IPS-18c (cell line): ENCODE measurements around the gene TNIP1.

Source experiments
- H3K4me3 ChIP-seq: 2 replicates; pipeline ENCODE4 v1.7.0; 2013; ENCODE audit warnings: low read depth, mild to moderate bottlenecking, low read length, moderate library complexity; ENCODE audit not compliant: insufficient read depth
- H3K9me3 ChIP-seq: one replicate; pipeline ENCODE4 v1.6.1; 2013; ENCODE audit warnings: mild to moderate bottlenecking, low read length, moderate library complexity; ENCODE audit not compliant: control insufficient read depth, insufficient read depth

The TNIP1 gene

GRCh38 chr5:151023651-151024050 is 57.2 kb downstream of the TNIP1 start:
- Histone ChIP-seq H3K4me3 (no peak overlapping the region), H3K9me3 (no peaks in the 10 kb centered on the region)

DNA sequence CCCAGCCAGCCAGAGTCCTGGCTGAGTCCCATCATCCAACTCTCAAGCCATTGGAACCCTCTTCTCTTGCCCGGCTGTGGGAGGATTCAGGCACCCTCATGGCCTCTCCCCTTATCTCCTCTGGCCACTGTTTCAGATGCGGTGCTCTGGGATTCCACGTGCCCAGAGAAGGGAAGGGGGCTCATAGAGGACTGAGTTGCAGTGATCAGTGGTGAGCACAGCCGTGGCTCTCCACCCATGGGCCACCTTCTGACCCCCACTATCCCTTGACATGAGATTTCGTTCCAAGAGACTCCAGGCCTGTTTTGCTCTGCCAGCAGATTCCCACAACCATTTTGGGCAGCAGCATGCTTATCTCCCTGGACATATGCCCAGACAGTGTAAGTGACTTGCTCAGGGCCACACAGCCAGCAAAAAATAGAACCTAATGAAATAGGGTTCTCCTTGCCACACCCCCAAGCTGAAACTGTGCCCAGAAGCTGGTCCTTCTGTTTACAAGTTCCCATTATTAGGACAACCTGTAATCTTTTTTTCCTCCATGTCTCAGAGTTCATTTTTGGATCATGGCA is 57.7 kb downstream of the TNIP1 start:
- H3K9me3 ChIP-seq, result no peaks in the 10 kb centered on the region
- no peak overlapping the region for H3K4me3 ChIP-seq

DNA sequence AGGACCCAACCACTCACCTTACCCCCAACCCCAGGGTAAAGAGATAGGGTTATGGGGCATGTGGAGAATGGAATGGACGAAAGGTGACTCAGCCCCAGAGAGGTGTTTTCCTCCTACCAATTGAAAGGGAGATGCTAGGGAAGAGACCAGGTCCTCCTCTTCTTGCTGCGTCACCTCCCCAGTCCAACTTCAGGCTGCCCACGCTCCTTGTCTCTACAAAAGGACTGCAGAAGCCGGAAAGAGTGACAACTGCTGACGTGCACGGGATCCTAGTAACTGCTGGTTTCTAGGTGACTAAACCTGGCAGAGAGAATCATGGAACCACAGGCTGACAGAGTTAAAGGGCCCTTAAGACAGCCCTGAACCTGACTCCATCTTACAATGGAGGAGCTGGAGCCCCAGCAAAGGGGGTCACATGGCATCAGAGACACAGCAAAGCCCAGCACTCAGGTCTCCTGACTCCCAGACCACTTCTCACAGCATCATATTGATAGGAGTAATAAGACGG is 58.3 kb downstream of the TNIP1 start:
- Histone ChIP-seq H3K4me3 (no peak overlapping the region), H3K9me3 (no peaks in the 10 kb centered on the region)

GRCh38 chr5:151021746-151022145 is 59.1 kb downstream of the TNIP1 start:
- Histone ChIP-seq H3K9me3 (no peaks in the 10 kb centered on the region), H3K4me3 (no peak overlapping the region)

- Histone ChIP-seq H3K9me3 (no peaks in the 10 kb centered on the region), H3K4me3 (peak within 1 kb of the TSS; percentile 81)
Observed at GRCh38 chr5:151020304-151021110, 60.3 kb downstream of the TNIP1 start, which contains the start of gene GPX3. Gene GPX3, plus strand, starts transcription at chr5:151020591. Its CDS starts 64 bp downstream, at chr5:151020655.

GRCh38 chr5:151019331-151019730 is 61.5 kb downstream of the TNIP1 start:
- Histone ChIP-seq H3K9me3 (no peaks in the 10 kb centered on the region), H3K4me3 (no peak overlapping the region)

DNA sequence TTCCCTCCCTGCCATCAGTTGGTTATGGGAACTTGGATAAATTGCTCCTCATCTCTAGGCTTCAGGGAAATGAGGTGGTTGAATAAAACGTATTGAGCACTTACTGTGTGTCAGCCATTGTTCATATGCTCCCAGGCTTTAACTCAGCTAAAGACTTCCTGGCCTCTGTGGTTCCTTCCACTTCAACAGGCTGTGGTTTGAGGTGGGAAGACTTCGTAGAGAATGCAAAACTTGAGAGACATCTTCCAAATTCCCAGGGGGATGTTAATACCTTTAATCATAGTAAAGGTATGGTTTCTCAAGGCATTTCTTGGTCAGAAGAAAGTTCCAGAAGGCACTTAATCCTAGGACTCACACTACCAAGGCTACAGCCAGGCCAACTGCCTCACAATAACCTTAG is 62.0 kb downstream of the TNIP1 start:
- Histone ChIP-seq H3K4me3 (no peak overlapping the region), H3K9me3 (no peaks in the 10 kb centered on the region)

DNA sequence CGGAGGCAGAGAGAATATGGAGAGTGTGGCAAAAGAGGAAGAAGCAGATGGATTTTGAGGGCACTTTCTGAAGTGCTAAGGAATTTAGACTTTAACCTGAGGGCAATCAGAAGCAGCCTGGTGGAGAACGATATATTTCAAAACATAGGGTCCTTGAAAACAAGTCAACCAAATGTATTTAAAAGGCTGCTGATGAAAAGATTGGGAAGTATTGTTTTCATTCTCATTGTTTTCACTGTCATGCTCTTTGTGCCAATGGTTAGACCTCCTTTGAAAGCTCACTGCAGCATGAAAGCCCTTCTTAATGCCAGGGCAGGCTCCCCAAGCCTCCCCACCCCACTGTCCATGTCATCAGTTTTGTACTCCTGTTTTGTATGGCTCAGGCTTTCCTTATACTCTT is 62.9 kb downstream of the TNIP1 start:
- no peak overlapping the region for H3K4me3 ChIP-seq
- no peaks in the 10 kb centered on the region for H3K9me3 ChIP-seq

- no peak overlapping the region for H3K4me3 ChIP-seq
- H3K9me3 ChIP-seq, result no peaks in the 10 kb centered on the region
Observed at GRCh38 chr5:151016700-151017099, 64.1 kb downstream of the TNIP1 start.

DNA sequence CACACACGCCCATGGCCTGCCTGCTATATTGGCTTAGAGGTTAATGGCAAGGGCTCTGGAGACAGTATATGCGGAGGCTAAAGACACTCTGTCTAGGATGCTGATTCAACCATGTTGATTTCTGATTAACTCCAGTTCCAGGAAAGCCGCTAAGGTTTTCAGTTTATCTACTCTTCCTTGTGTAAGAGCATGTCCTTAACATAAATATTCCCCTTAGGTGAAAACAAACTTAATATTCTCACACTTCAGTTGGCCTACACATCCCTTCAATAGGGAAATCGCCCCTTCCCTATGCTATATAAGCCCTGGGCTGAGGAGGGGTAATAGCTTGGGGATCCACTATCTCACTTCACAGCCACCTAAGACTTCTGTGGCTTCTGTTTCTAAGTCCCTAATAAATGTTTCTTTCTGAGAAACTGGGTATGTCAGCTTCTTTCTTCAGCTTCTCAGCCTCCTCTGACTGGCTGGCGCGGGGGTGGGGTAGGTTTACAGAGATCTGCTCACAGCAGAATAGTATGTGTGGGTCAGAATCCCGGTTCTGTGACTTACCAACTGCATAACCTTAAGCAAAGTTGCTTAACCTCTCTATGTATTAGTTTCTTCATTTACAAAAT is 64.8 kb downstream of the TNIP1 start:
- no peak overlapping the region for H3K4me3 ChIP-seq
- no peaks in the 10 kb centered on the region for H3K9me3 ChIP-seq

DNA sequence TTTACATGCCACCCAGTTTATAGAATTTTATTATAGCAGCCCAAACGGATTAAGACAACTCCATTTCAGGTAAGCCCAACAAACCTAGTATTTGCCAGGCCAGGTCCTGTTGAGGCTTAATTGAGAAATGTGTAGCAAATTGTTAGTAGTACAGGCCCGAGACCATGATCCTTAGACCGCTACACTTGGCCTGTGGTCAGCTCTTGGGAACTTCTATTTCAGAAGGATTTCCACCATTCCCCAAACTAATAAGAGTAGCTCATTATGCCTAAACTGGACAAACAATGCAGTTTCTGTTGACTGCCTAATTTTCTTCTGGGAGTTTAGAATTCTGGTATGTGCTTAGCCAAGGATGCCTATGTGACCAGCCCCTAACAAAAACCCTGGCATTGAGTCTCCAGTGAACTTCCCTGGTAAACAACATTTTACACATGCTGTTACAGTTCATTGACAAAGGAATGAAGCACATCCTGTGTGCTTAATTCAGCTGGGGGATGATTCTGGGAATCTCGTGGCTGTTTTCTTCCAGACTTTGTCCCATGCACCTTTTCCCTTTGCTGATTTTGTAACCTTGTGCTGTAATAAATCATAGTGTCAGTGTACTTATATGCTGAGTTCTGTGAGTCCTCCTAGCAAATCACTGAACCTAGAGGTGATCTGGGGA is 66.0 kb downstream of the TNIP1 start:
- Histone ChIP-seq H3K9me3 (no peaks in the 10 kb centered on the region), H3K4me3 (no peak overlapping the region)

GRCh38 chr5:151012862-151013261 is 68.0 kb downstream of the TNIP1 start:
- no peaks in the 10 kb centered on the region for H3K9me3 ChIP-seq

DNA sequence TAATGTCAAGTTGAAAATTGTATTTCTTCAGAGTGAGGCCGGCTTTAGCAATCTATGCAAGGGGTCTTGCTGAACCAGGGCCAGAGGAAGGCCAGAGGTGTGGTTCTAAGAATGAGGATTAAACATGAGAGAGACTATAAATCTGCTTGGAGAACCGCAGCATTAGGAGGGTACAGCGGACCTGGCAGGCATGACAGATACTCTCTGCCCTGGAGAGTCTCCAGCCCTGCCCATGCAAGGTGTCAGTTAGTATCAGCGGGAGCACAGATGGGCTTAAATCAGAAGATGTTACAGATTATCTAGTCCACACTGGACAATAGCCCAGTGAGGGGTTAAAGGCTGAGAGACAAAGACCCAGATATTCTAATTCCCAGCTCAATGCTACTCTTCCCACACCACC is 71.9 kb downstream of the TNIP1 start:
- Histone ChIP-seq H3K4me3 (no peak overlapping the region), H3K9me3 (no peaks in the 10 kb centered on the region)

More at GRCh38 chr5:151012862-151013261, 68.0 kb downstream of the TNIP1 start:
- H3K4me3 ChIP-seq, result no peak overlapping the region

- H3K4me3 ChIP-seq, result no peak overlapping the region
Observed at GRCh38 chr5:151008210-151008491, 72.7 kb downstream of the TNIP1 start.

GRCh38 chr5:151007430-151008209 is 73.2 kb downstream of the TNIP1 start:
- Histone ChIP-seq H3K9me3 (no peaks in the 10 kb centered on the region), H3K4me3 (no peak overlapping the region)

More at GRCh38 chr5:151008210-151008491, 72.7 kb downstream of the TNIP1 start:
- H3K9me3 ChIP-seq, result no peaks in the 10 kb centered on the region

DNA sequence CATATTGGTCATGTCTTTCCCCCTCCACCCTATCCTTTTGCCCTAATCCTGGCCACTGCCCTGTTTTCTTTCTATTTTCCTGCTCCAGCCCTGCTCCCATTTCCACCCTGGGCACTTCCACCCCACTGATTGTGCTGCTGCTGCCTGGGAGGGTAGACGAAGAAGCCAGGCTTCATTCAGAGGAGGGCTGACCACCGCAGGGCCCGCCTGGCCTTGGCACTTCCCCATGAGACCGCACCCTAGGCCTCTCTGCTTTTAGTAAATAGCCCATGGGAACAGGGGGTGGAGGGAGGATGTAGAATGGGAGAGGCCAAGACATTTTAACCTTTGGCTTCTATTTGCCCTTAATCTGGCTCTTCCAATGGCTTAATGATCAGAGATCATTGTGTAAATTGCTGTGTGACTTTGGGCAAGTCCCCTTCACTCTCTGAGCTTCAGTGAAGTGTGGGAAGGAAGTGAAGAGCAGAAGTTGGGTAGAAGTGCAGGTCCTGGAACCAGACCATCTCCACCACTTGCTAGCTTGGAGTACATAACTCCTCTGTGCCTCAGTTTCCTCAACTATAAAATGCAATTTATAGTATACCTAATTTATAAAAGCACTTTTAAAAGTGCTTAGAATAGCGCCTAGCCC is 74.0 kb downstream of the TNIP1 start:
- H3K9me3 ChIP-seq, result no peaks in the 10 kb centered on the region

More for the DNA sequence above, 74.0 kb downstream of the TNIP1 start:
- H3K4me3 ChIP-seq, result no peak overlapping the region
